Skin epidermis (tissue), 12 donors: ENCODE data around the gene UBE2H.

Experiments
- H3K27ac ChIP-seq, 21 experiments: fragments of 200-600 bp; sonication (generic) in 11 of 21; one replicate each; pipeline ENCODE4 v1.5.0; 2020; ENCODE audit warnings: mild to moderate bottlenecking in 3 of 21, inconsistent platforms in 2 of 21, moderate library complexity in 2 of 21
- H3K4me3 ChIP-seq, 7 experiments: fragments of 200-600 bp; sonication (generic) in 2 of 7; one replicate each; pipeline ENCODE4 v1.5.0; 2020; ENCODE audit warnings: inconsistent platforms in 2 of 7, mild to moderate bottlenecking in 2 of 7, moderate library complexity in 1 of 7

UBE2H gene

DNA sequence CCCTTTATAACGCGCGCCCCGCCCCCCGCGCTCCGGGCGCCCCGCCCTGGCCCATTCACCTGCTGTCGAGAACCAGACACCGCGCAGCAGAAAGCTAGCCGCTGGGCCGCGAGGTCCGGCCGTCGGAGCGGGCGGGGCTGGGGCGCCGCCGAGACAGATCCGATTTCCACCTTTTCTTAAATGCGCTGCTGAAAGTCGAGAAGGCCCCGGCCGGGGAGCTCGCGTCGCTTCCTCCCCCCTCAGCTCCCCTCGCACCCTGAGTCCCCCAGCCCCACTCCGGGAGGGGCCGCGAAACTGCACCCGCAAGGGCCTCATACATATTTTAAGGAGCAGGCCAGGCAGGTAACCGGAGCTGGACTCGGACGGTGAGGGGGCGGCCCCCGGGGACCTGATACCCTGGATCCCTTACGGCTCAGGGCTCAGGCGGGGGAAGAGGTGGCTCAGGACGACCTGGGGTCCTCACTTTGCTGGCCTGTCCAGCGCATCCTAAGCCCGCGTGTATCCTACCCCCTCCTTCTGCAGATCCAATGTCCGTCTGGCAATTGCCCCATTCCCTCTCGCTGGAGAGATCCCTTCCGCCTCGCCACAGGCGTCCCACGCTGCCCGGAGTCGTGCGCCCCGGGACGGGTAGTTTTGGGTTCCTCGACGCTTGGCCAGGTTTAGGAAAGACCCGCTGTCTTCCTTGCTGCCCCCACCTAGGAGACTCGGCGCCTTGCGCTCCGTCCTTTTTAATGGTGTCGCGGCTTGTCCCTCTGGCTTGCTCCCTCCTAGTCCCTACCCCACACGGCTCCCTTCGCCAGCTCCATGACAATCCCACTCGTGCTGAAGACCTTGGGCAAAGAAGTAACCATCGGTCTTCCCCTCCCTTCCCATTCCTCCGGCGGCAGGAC is 170.6 kb downstream of the UBE2H start:
- H3K27ac ChIP-seq: no peak overlapping the region
- H3K4me3 ChIP-seq: peak overlapping the region in 3 of 7 experiments; percentile 18 to 81 (median 40)

DNA sequence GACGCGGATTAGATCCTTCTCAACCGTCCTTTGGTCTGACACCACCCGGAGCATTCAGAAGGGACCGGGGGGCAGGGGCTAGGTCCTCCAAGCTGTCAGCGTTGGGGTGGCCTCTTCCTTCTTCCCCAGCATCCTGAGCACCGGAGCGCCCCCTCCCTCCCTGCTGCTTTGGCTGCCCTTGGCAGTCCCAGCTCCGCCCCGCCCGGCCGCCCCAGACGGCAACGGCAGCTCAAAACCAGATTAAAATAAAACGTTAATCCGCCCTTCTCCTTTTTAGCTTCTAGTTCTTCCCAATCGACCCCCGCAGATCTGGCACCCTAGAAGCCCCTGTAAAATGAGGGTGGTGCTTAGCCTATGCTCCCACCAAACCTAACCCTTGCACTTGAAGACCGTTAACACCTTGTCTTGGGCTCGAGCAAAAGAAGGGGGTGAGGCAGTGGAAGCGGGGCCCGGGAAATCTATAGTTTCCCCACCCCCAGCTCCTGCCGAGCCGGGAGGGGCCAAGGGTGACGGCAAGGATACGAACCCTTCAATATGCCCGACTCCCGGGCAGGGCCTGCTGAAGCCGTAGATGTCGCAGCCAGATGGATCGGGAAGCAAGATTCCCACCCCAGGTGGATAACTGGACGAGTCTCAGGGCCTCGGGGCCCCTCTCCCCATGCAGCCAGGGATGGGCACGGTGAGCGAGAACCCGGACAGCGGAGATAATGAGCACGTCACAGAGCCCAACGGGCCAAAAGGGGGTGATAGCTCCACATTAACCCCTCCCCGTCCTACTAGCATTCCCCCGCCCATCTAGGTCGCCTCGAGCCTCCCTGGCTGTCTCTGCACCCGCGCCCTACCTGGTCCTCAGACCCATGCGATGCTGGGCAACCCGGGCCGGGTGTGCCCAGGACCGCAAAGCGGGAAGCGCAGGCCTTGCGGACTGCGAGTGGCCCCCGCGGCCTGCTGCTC is 171.5 kb downstream of the UBE2H start:
- H3K27ac ChIP-seq: no peak overlapping the region
- H3K4me3 ChIP-seq: peak overlapping the region; percentile 35 to 81 (median 42)
